ENCODE results near the gene VIT. TPM values are rescaled to one million over a fixed set of nuclear protein-coding genes. Genes with fewer than 3 reads are reported as not detected.

VIT gene
- total RNA-seq, 4 donors from 2014 or later: 21.3 to 42.7 (median 28.9) TPM

DNA sequence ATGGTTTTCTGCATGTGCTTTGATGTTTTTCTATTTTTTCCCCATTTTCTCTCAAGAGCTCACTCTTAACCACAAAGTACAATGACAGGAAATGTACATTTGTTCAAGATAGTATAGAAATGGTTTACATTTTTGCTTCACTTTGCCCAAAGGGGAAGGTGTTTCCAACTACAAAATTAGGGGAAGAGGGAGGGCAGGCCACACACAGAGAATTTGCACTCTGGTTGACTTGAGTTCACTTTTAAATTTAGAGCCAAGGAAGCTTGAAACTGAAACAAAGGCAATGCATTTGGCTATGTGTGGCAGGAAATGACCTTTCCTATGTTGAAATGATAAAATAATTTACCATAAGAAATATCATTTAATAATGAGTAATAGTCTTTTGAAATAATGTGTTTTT, 19.1 kb upstream of the VIT start:
- Histone ChIP-seq H3K36me3 (no peaks in the 10 kb centered on the region), H3K27ac (no peak overlapping the region), H3K9me3 (peaks cover 0 to 11% (median 0%) of the 10 kb centered on the region in 3 donors), H3K4me1 (no peaks in the 10 kb centered on the region), H3K27me3 (no peaks in the 10 kb centered on the region), H3K4me3 (no peak overlapping the region)
- TF ChIP-seq EP300 (IDR thresholded peaks at IDR 0.05): no peak
- TF ChIP-seq POLR2A (IDR thresholded peaks at IDR 0.05): no peak
- no peak for TF ChIP-seq POLR2AphosphoS5 (IDR thresholded peaks at IDR 0.05)
- TF ChIP-seq, protein P1, sequence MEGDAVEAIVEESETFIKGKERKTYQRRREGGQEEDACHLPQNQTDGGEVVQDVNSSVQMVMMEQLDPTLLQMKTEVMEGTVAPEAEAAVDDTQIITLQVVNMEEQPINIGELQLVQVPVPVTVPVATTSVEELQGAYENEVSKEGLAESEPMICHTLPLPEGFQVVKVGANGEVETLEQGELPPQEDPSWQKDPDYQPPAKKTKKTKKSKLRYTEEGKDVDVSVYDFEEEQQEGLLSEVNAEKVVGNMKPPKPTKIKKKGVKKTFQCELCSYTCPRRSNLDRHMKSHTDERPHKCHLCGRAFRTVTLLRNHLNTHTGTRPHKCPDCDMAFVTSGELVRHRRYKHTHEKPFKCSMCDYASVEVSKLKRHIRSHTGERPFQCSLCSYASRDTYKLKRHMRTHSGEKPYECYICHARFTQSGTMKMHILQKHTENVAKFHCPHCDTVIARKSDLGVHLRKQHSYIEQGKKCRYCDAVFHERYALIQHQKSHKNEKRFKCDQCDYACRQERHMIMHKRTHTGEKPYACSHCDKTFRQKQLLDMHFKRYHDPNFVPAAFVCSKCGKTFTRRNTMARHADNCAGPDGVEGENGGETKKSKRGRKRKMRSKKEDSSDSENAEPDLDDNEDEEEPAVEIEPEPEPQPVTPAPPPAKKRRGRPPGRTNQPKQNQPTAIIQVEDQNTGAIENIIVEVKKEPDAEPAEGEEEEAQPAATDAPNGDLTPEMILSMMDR (IDR thresholded peaks at IDR 0.05): no peak
- ATAC-seq: no peak

DNA sequence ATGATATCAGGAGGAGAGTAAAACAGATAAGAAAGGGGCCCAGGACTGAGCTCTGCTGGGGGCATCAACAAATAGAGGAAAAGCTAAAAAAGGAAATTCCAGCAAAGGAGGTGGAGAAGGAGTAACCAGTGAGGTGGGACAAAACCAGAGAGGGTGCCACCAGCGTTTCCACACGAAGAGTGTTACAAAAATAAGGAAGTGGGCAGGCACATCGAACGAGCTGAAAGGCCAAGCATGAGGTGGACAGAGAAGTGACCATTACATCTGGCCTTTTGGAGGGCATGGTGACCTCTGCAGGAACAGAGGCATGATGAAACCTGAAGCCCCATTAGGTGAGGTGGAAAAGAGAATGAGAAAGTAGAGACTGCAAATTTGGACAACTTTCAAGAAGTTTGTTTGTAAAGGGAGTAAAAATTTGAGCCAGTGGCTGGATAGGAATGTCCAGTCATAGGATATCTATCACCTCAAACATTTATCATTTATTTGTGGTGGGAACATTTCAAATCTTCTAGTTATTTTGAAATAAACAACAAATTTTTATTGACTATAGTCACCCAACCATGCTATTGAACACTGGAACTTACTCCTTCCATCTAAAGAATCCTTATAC, 18.4 kb upstream of the VIT start:
- TF ChIP-seq, protein P1 (IDR thresholded peaks at IDR 0.05): no peak
- TF ChIP-seq POLR2A (IDR thresholded peaks at IDR 0.05) (no peak), EP300 (IDR thresholded peaks at IDR 0.05) (no peak), POLR2AphosphoS5 (IDR thresholded peaks at IDR 0.05) (no peak)
- H3K9me3 ChIP-seq: peaks cover 0 to 11% (median 0%) of the 10 kb centered on the region in 3 donors
- 59 to 66% methylated on average over 4 of the region's 4 CpGs for WGBS, 2 donors (ENCODE audit: low coverage in 1 of 2)
- H3K27ac ChIP-seq: no peak overlapping the region
- no peaks in the 10 kb centered on the region for H3K27me3 ChIP-seq
- H3K4me1 ChIP-seq: no peaks in the 10 kb centered on the region
- H3K36me3 ChIP-seq: no peaks in the 10 kb centered on the region
- no peak for ATAC-seq
- H3K4me3 ChIP-seq: no peak overlapping the region

DNA sequence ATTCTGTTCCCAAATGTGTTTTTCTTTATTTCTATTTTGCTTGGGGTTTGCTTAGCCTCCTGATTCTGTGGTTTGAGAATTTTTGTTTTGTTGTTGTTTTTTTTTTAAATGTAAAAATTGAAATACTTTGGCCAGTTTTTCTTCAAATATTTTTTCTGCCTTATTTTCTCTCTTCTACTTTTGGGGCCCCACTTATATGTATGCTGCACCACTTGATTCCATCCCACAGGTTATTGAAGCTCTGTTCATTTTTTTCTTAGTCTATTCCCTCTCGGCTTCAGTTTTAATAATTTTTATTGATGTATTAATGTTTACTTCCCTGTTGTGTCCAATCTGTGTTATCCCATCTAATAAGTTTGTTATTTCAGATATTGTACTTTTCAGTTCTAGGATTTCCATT, 17.7 kb upstream of the VIT start:
- Histone ChIP-seq H3K4me1 (no peaks in the 10 kb centered on the region), H3K4me3 (no peak overlapping the region), H3K27me3 (no peaks in the 10 kb centered on the region), H3K9me3 (peaks cover 0 to 11% (median 0%) of the 10 kb centered on the region in 3 donors), H3K27ac (no peak overlapping the region), H3K36me3 (no peaks in the 10 kb centered on the region)
- TF ChIP-seq POLR2A (IDR thresholded peaks at IDR 0.05) (no peak), EP300 (IDR thresholded peaks at IDR 0.05) (no peak), POLR2AphosphoS5 (IDR thresholded peaks at IDR 0.05) (no peak)
- TF ChIP-seq, protein P1 (IDR thresholded peaks at IDR 0.05): no peak
- ATAC-seq: no peak
- WGBS, 2 donors (ENCODE audit: low coverage in 1 of 2): 83 to 100% methylated on average over 1 of the region's 1 CpG

DNA sequence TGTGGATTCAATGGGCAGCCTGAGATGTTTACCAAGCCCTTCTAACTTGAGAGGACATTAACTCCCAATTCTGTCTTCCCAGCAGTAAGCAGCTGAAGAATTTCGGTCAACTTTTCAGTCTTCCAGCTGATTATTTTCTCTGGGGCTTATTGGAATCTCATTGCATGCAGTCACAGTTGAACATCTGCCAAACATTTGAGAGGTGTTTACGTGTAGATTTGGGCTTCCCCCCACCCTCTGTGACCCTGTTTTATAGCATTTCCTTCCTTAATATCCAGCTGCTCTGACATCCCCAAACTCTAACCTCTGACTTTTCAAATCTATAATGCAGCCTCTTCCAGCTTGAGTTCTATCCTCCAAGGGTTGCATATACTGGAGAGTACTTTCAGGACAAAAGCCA, 16.5 kb upstream of the VIT start:
- ATAC-seq: no peak

DNA sequence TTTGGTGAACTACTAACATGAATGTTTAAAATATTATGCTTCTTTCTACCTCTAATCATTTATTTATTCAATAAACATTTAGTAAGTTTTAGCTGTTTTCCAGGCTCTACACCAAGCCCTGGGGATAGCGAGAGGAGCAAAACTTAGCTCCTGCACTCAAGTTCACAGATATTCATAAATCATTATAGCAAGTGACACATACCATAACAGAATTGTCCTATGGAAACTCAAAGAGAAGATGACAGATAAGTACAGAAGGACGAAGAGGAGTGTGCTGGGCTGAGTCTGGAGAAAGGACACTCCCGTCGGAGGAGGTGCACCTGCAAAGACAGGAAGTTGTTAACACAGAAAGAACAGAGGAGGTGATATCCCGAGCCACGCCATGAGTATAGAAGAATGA, 13.9 kb upstream of the VIT start:
- 66 to 100% methylated on average over 1 to 6 of the region's 6 CpGs for WGBS, 2 donors (ENCODE audit: low coverage in 1 of 2)
- no peaks in the 10 kb centered on the region for H3K27me3 ChIP-seq
- TF ChIP-seq POLR2AphosphoS5 (IDR thresholded peaks at IDR 0.05): no peak
- H3K36me3 ChIP-seq: no peaks in the 10 kb centered on the region
- ATAC-seq: no peak
- H3K4me1 ChIP-seq: no peaks in the 10 kb centered on the region
- no peak overlapping the region for H3K4me3 ChIP-seq
- peaks cover 0 to 11% (median 0%) of the 10 kb centered on the region in 3 donors for H3K9me3 ChIP-seq
- no peak overlapping the region for H3K27ac ChIP-seq

More for the DNA sequence above, 16.5 kb upstream of the VIT start:
- H3K27me3 ChIP-seq: no peaks in the 10 kb centered on the region
- H3K9me3 ChIP-seq: peaks cover 0 to 11% (median 0%) of the 10 kb centered on the region in 3 donors
- no peaks in the 10 kb centered on the region for H3K36me3 ChIP-seq
- WGBS, 2 donors (ENCODE audit: low coverage in 1 of 2): 7 to 15% methylated on average over 2 of the region's 2 CpGs
- H3K4me1 ChIP-seq: no peaks in the 10 kb centered on the region
- no peak overlapping the region for H3K4me3 ChIP-seq
- no peak for TF ChIP-seq POLR2AphosphoS5 (IDR thresholded peaks at IDR 0.05)
- no peak for TF ChIP-seq POLR2A (IDR thresholded peaks at IDR 0.05)
- TF ChIP-seq, protein P1 (IDR thresholded peaks at IDR 0.05): no peak
- no peak for TF ChIP-seq EP300 (IDR thresholded peaks at IDR 0.05)
- no peak overlapping the region for H3K27ac ChIP-seq
